Heart left ventricle (tissue), 16 donors: ENCODE measurements around the gene NXN. TPM values are rescaled to one million over a fixed set of nuclear protein-coding genes. Genes with fewer than 3 reads are reported as not detected.
"Not testable (repeated sequence)": the region's sequence is repeated elsewhere in the genome, so short reads cannot be mapped to it uniquely, and the experiment has no call there.

Experiments
- ATAC-seq, 4 donors: fragments of 200-7000 bp; cut with Tn5 transposase; one replicate each; pipeline ENCODE4 v1.9.1; 2020 to 2022; ENCODE audit warnings: moderate library complexity in 4 of 4, mild to moderate bottlenecking in 3 of 4, moderate number of reproducible peaks in 1 of 4
- DNase-seq, 5 donors: peaks; one replicate each; pipeline ENCODE4 v3.0.0-alpha.2; 2020
- H3K27ac ChIP-seq, 12 donors: fragments of 200-600 bp; sonication (generic) in 4 of 12; one replicate each; pipeline versions ENCODE4 v1.5.0 to v1.8.0; 2016 to 2022; ENCODE audit warnings: mild to moderate bottlenecking in 2 of 12
- H3K27me3 ChIP-seq, 9 donors: fragments of 200-600 bp; sonication (generic) in 2 of 9; one replicate each; pipeline versions ENCODE4 v1.5.1 to v1.8.0; 2016 to 2022; ENCODE audit warnings: mild to moderate bottlenecking in 3 of 9
- H3K36me3 ChIP-seq, 9 donors: fragments of 200-600 bp; sonication (generic) in 2 of 9; one replicate each; pipeline versions ENCODE4 v1.5.0 to v1.8.0; 2018 to 2022; ENCODE audit warnings: mild to moderate bottlenecking in 2 of 9
- H3K4me1 ChIP-seq, 12 donors: fragments of 200-600 bp; sonication (generic) in 4 of 12; one replicate each; pipeline versions ENCODE4 v1.5.0 to v1.8.0; 2016 to 2022; ENCODE audit warnings: mild to moderate bottlenecking in 3 of 12
- H3K4me3 ChIP-seq, 12 donors: fragments of 200-600 bp; sonication (generic) in 4 of 12; one replicate each; pipeline versions ENCODE4 v1.5.0 to v1.8.0; 2017 to 2022; ENCODE audit warnings: mild to moderate bottlenecking in 9 of 12, moderate library complexity in 4 of 12
- H3K9me3 ChIP-seq, 12 donors: fragments of 200-600 bp; sonication (generic) in 4 of 12; one replicate each; pipeline versions ENCODE4 v1.5.0 to v1.8.0; 2016 to 2022; ENCODE audit warnings: mild to moderate bottlenecking in 1 of 12
- POLR2A ChIP-seq, 2 donors: fragments of 450-650 bp; IDR thresholded peaks; one replicate each; pipeline ENCODE4 v1.6.1; 2017; ENCODE audit warnings: antibody characterized with exemption in 2 of 2, mild to moderate bottlenecking in 2 of 2, moderate library complexity in 2 of 2
- WGBS, 4 donors: extraction: QIAGEN DNeasy Blood & Tissue Kit in 2 of 4; methylation state at CpG; one replicate each; pipeline versions ENCODE4 v1.1.5 to v1.1.7; 2013 to 2018; 5-methylcytosine and 5-hydroxymethylcytosine counted together
- intact Hi-C, 10 donors: fragments of 100-400 bp; cut with DNase I; formaldehyde crosslinking; loops; one replicate each; pipeline versions ENCODE4 v1.11.1 to v1.14.2; 2022
- polyA plus RNA-seq, 2 donors: library from polyadenylated mRNA; stranded (reverse); fragments of 200-250 nt; gene quantifications; one replicate each; pipeline ENCODE4 v1.2.3, GENCODE V29; 2013
- total RNA-seq, 9 donors: library from RNA; depleted of rRNA in 2 of 9; stranded (reverse); fragments of >200 nt in 2 of 9; fragmentation: NEBNext Ultra II Directional in 3 of 9; extraction: Animal tissue kit (Norgen Biotek cat#: 25700) in 3 of 9; gene quantifications; one replicate each; pipeline versions ENCODE4 v1.1.0 to v1.2.4, GENCODE V29; 2016 to 2023
- TF ChIP-seq, protein P1 (sequence below), 12 donors: fragments of 200-600 bp; sonication (generic) in 4 of 12; IDR thresholded peaks; one replicate each; pipeline versions ENCODE4 v1.5.0 to v1.8.0; 2018 to 2022; ENCODE audit warnings: antibody characterized with exemption in 12 of 12, mild to moderate bottlenecking in 5 of 12
- donor health status: ischemic (EF 13 %, LVEDD 7.1; RV severe dilation, severe dysfunction).
- donor health status: healthy with polysubstance abuse.
- donor health status: DM: no; HTN: yes; CAD: no.
- donor health status: DM: no; HTN: no; CAD: no.
- donor health status: ischemic (EF 25% LVEDD 6.9; RV normal size, moderate dysfunction).
- donor health status: ischemic (EF 25% LVEDD 5.7; RV mildly dilated, moderate dysfunction).
- donor health status: healthy.
- donor health status: DM: yes; HTN: yes; CAD: no.
- donor health status: ischemic (EF 35%, LVEDD 5.7; RV mildly dilated, moderate dysfunction).
- donor health status: nonischemic (EF 11% LVEDD 7.7; RV severe dilation, severe dysfunction).
- donor health status: DM: yes; HTN: yes; CAD: no.
- donor health status: PGD.
- donor health status: ischemic (EF 29% LVEDD 5.4; RV normal size, mild dysfunction).
- donor health status: nonischemic (EF 23%, LVEDD 6.1; RV moderate dilation, normal function).

The NXN gene
- total and polyA plus RNA-seq, 11 donors = 8.6 to 20.3 (median 14.1) TPM

DNA sequence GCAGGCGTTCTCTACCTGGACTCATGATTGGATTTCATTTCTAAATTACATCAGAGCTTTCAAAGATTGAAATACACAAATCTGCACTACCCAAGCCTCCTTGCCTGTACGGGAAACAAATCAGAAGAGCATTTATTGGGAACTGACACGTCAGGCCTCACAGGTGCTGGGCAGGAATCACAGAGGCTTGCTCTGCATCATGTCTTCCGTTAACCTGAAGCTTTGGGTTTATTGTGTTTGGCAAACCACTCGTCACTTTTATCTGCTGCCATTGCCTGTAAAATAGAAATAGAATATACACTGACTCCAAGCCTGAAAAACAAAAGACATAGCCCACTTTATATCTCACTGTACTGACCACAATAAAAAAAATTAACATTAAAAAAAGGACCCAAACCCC lies 219.6 kb downstream of the NXN start:
- no peak overlapping the region for H3K4me3 ChIP-seq
- intact Hi-C loops = no loop called here
- no peak for TF ChIP-seq POLR2A (IDR thresholded peaks at IDR 0.05)
- TF ChIP-seq, protein P1, sequence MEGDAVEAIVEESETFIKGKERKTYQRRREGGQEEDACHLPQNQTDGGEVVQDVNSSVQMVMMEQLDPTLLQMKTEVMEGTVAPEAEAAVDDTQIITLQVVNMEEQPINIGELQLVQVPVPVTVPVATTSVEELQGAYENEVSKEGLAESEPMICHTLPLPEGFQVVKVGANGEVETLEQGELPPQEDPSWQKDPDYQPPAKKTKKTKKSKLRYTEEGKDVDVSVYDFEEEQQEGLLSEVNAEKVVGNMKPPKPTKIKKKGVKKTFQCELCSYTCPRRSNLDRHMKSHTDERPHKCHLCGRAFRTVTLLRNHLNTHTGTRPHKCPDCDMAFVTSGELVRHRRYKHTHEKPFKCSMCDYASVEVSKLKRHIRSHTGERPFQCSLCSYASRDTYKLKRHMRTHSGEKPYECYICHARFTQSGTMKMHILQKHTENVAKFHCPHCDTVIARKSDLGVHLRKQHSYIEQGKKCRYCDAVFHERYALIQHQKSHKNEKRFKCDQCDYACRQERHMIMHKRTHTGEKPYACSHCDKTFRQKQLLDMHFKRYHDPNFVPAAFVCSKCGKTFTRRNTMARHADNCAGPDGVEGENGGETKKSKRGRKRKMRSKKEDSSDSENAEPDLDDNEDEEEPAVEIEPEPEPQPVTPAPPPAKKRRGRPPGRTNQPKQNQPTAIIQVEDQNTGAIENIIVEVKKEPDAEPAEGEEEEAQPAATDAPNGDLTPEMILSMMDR (IDR thresholded peaks at IDR 0.05) = no peak
- no peak for DNase-seq
- peak in 2 of 4 donors; percentile 4 to 23 for ATAC-seq
- no peaks in the 10 kb centered on the region for H3K27me3 ChIP-seq
- H3K36me3 ChIP-seq = peaks cover 0 to 79% (median 71%) of the 10 kb centered on the region in 9 donors
- H3K27ac ChIP-seq = peak overlapping the region in 11 of 12 donors; percentile 40 to 84 (median 69)
- 66 to 80% (median 72%) methylated on average over 5 of the region's 5 CpGs for WGBS, 4 donors
- H3K9me3 ChIP-seq = no peaks in the 10 kb centered on the region
- peaks cover 0 to 23% (median 0%) of the 10 kb centered on the region in 12 donors for H3K4me1 ChIP-seq

DNA sequence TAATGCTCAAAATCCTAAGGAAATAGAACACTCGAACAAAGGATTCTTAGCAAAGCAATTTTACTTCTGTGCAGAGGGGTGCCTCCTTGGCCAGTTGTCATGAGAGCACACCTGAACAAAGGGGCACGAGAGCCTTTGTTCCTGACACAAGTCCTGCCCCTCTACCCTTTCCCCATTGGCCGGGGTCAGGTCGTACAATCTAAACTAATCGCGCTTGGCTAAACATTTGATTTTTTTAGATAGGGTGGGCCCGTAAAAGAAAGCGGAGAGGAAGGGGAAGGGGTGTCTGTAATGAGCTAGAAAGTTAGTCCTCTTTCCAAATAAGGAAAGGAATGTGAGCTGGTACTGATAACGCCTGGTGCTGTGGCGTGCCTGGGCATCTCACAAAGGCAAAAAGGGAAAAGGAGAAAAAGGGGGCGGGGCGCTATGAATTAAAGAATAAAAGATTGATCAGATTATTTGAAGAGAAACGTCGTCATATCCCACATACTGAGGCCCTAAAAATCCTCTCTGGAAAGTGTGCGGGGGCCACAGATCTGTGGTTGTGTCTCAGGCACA lies 223.5 kb downstream of the NXN start:
- H3K9me3 ChIP-seq, DNase-seq, H3K4me3 ChIP-seq, ATAC-seq, H3K27me3 ChIP-seq, intact Hi-C loops: not testable (repeated sequence)
- Histone ChIP-seq H3K27ac (peak overlapping the region in 9 of 12 donors; percentile 1 to 81 (median 55)), H3K36me3 (peaks cover 0 to 46% (median 36%) of the 10 kb centered on the region in 9 donors), H3K4me1 (peaks cover 0 to 24% (median 6%) of the 10 kb centered on the region in 12 donors)
- 42 to 55% (median 50%) methylated on average over 15 of the region's 15 CpGs for WGBS, 4 donors

DNA sequence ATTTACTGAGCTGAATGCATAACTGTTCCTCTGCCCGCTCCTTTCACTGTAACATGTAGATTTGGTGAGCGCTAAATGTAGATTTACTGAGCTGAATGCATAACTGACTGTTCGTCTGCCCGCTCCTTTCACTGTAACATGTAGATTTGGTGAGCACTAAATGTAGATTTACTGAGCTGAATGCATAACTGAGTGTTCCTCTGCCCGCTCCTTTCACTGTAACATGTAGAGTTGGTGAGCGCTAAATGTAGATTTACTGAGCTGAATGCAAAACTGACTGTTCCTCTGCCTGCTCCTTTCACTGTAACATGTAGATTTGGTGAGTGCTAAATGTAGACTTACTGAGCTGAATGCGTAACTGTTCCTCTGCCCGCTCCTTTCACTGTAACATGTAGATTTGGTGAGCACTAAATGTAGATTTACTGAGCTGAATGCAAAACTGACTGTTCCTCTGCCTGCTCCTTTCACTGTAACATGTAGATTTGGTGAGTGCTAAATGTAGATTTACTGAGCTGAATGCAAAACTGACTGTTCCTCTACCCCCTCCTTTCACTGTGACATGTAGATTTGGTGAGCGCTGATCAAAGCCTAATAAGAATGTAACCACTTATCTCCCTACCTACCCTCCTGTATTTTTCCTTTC lies 224.1 kb downstream of the NXN start:
- Histone ChIP-seq H3K27ac (peak overlapping the region in 9 of 12 donors; percentile 1 to 81 (median 55)), H3K36me3 (peaks cover 0 to 40% (median 29%) of the 10 kb centered on the region in 9 donors), H3K4me1 (peaks cover 0 to 27% (median 13%) of the 10 kb centered on the region in 12 donors)
- H3K9me3 ChIP-seq, H3K4me3 ChIP-seq, intact Hi-C loops, ATAC-seq, H3K27me3 ChIP-seq, DNase-seq: not testable (repeated sequence)
- WGBS, 4 donors = 87 to 94% (median 92%) methylated on average over 9 of the region's 9 CpGs

DNA sequence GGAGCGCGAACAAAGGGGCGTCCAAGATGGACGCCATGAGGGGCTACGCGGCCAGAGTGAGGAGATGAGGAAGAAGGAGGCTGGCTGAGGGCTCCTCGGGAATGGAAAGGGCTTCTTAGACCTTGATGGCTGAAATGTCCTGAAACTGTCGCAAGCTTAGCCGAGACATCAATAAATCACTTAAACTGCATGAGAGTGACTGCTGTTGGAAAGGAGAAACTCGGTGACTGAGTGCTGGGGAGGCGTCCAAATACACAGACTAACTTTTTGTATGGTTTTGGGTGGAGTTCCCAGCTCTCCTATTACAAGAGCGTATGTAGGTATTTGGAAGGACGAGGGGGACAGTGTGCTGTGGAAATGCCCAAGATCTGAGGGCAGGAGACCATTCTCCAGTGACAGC lies 226.2 kb downstream of the NXN start:
- 83 to 92% (median 87%) methylated on average over 13 of the region's 13 CpGs for WGBS, 4 donors
- DNase-seq (no peak), ATAC-seq (no peak)
- Histone ChIP-seq H3K4me1 (peaks cover 0 to 28% (median 13%) of the 10 kb centered on the region in 12 donors), H3K36me3 (peaks cover 0 to 20% (median 15%) of the 10 kb centered on the region in 9 donors), H3K27ac (peak overlapping the region in 1 of 12 donors; percentile 22), H3K9me3 (no peaks in the 10 kb centered on the region), H3K4me3 (no peak overlapping the region), H3K27me3 (no peaks in the 10 kb centered on the region)
- intact Hi-C loops = loop anchor here in 1 of 10 donors (2.0 kb wide), 1 partner anchor 39 kb away; the partner anchor contains the start of gene VPS53
- TF ChIP-seq, protein P1 (IDR thresholded peaks at IDR 0.05) = no peak
- no peak for TF ChIP-seq POLR2A (IDR thresholded peaks at IDR 0.05)

DNA sequence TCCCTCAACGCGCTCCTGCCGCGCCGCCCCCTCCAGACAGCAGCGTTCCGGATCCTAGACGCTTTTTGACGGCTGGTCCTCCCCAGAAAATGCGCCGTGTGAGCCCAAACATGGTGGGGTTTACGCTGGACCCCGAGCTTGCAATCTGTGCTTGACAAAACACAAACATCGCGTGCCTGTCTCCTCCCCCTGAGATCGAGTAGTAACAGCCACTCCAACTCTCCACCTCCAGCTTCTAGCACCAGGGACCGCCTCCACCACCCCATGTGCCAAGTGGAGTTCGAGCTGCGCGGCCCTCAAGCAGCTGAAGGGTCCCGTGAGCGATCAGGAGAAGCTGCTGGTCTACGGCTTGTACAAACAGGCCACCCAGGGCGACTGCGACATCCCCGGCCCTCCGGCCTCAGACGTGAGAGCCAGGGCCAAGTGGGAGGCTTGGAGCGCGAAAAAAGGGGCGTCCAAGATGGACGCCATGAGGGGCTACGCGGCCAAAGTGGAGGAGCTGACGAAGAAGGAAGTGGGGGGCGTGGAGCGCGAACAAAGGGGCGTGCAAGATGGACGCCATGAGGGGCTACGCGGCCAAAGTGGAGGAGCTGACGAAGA lies 226.9 kb downstream of the NXN start:
- intact Hi-C loops = loop anchor here in 1 of 10 donors (2.0 kb wide), 1 partner anchor 38 kb away; the partner anchor contains the start of gene VPS53
- Histone ChIP-seq H3K36me3 (peaks cover 0 to 20% (median 12%) of the 10 kb centered on the region in 9 donors), H3K4me1 (peaks cover 0 to 28% (median 13%) of the 10 kb centered on the region in 12 donors), H3K9me3 (no peaks in the 10 kb centered on the region), H3K4me3 (peak overlapping the region; percentile 61 to 94 (median 79)), H3K27ac (peak overlapping the region; percentile 40 to 90 (median 81)), H3K27me3 (no peaks in the 10 kb centered on the region)
- 20 to 56% (median 33%) methylated on average over 26 to 43 of the region's 43 CpGs for WGBS, 4 donors
- DNase-seq (peak; percentile 66 to 85 (median 79)), ATAC-seq (peak; percentile 43 to 75 (median 68))
- TF ChIP-seq POLR2A (IDR thresholded peaks at IDR 0.05) = no peak
- TF ChIP-seq, protein P1 (IDR thresholded peaks at IDR 0.05) = no peak
